OCI-LY1 (cell line): Measurements from ENCODE around the gene C3orf22.

Experiments used
- EZH2 ChIP-seq: fragments of 200-600 bp; sonication (generic), shearing (Covaris generic); IDR thresholded peaks from 2 replicates; pipeline ENCODE4 v1.8.0; 2017; ENCODE audit warnings: borderline replicate concordance, mixed run types, mild to moderate bottlenecking, antibody characterized with exemption, low read length, moderate library complexity, mixed read lengths
- TF ChIP-seq, protein P1 (sequence below): fragments of 200-600 bp; sonication (generic), shearing (Covaris generic); IDR thresholded peaks from 2 replicates; pipeline ENCODE4 v1.5.1; 2017; ENCODE audit warnings: mild to moderate bottlenecking, antibody characterized with exemption, low read length, moderate library complexity, mixed read lengths

GRCh38 chr3:126516936-126517290 is 41.8 kb downstream of the C3orf22 start:
- TF ChIP-seq, protein P1, sequence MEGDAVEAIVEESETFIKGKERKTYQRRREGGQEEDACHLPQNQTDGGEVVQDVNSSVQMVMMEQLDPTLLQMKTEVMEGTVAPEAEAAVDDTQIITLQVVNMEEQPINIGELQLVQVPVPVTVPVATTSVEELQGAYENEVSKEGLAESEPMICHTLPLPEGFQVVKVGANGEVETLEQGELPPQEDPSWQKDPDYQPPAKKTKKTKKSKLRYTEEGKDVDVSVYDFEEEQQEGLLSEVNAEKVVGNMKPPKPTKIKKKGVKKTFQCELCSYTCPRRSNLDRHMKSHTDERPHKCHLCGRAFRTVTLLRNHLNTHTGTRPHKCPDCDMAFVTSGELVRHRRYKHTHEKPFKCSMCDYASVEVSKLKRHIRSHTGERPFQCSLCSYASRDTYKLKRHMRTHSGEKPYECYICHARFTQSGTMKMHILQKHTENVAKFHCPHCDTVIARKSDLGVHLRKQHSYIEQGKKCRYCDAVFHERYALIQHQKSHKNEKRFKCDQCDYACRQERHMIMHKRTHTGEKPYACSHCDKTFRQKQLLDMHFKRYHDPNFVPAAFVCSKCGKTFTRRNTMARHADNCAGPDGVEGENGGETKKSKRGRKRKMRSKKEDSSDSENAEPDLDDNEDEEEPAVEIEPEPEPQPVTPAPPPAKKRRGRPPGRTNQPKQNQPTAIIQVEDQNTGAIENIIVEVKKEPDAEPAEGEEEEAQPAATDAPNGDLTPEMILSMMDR: no peak
- TF ChIP-seq EZH2: no peak
